ENCODE results near the gene TCL1A. TPM values are rescaled to one million over a fixed set of nuclear protein-coding genes. Genes with fewer than 3 reads are reported as not detected.

The TCL1A gene
- not detected for total RNA-seq

GRCh38 chr14:95713596-95714371, at the start of gene TCL1A:
TSS of gene TCL1A (minus strand) at chr14:95714125. CDS start at chr14:95714066, 59 bp downstream.
- no peak for TF ChIP-seq CTCF (IDR thresholded peaks at IDR 0.05; ENCODE audit: low read depth)

- TF ChIP-seq CTCF (IDR thresholded peaks at IDR 0.05; ENCODE audit: low read depth), result no peak
Observed at GRCh38 chr14:95761436-95761835, 47.5 kb upstream of the TCL1A start.

- no peak for TF ChIP-seq CTCF (IDR thresholded peaks at IDR 0.05; ENCODE audit: low read depth)
Observed at GRCh38 chr14:95760596-95760995, 46.7 kb upstream of the TCL1A start.

GRCh38 chr14:95759941-95760340, 46.0 kb upstream of the TCL1A start:
- no peak for TF ChIP-seq CTCF (IDR thresholded peaks at IDR 0.05; ENCODE audit: low read depth)

- TF ChIP-seq CTCF (IDR thresholded peaks at IDR 0.05; ENCODE audit: low read depth), result no peak
Observed at GRCh38 chr14:95758331-95758730, 44.4 kb upstream of the TCL1A start.

GRCh38 chr14:95756751-95757150, 42.8 kb upstream of the TCL1A start:
- TF ChIP-seq CTCF (IDR thresholded peaks at IDR 0.05; ENCODE audit: low read depth), result no peak

GRCh38 chr14:95756127-95756526, 42.2 kb upstream of the TCL1A start:
- TF ChIP-seq CTCF (IDR thresholded peaks at IDR 0.05; ENCODE audit: low read depth), result no peak
